Liver (tissue), 3 donors: ENCODE results near the gene PRSS8.

Experiments
- EGR1 ChIP-seq, 2 donors: IDR thresholded peaks; 2 replicates each; pipeline ENCODE4 v1.6.1; 2016 to 2018; ENCODE audit warnings: antibody characterized with exemption in 2 of 2, low read depth in 2 of 2
- HNF4A ChIP-seq, 2 donors: conservative IDR thresholded peaks; 2 replicates each; pipeline ENCODE4 v1.6.1; 2016; ENCODE audit warnings: antibody characterized with exemption in 2 of 2, mild to moderate bottlenecking in 2 of 2
- HNF4G ChIP-seq: IDR thresholded peaks from 2 replicates; pipeline ENCODE4 v1.6.1; 2016; ENCODE audit warnings: antibody characterized with exemption
- JUND ChIP-seq, 2 donors: IDR thresholded peaks; 2 replicates each; pipeline ENCODE4 v1.6.1; 2016; ENCODE audit warnings: antibody characterized with exemption in 2 of 2
- RAD21 ChIP-seq, 2 donors: IDR thresholded peaks; 2 replicates each; pipeline ENCODE4 v1.6.1; 2016; ENCODE audit warnings: antibody characterized with exemption in 2 of 2, mild to moderate bottlenecking in 2 of 2
- RXRA ChIP-seq, 2 donors: IDR thresholded peaks; 2 replicates each; pipeline ENCODE4 v1.6.1; 2017 to 2018; ENCODE audit warnings: antibody characterized with exemption in 2 of 2, mild to moderate bottlenecking in 1 of 2
- TAF1 ChIP-seq: conservative IDR thresholded peaks from 2 replicates; pipeline ENCODE4 v1.6.1; 2016; ENCODE audit warnings: antibody characterized with exemption, mild to moderate bottlenecking
- YY1 ChIP-seq: IDR thresholded peaks from 2 replicates; pipeline ENCODE4 v1.6.1; 2016; ENCODE audit warnings: antibody characterized with exemption, mild to moderate bottlenecking
- TF ChIP-seq, protein P1 (sequence below): IDR thresholded peaks from 2 replicates; pipeline ENCODE4 v1.6.1; 2016; ENCODE audit warnings: antibody characterized with exemption
- TF ChIP-seq, protein P2 (sequence below): fragments of 150-350 bp; IDR thresholded peaks from 2 replicates; pipeline ENCODE4 v1.5.1; 2017; ENCODE audit warnings: improper control_type of control experiment, low read depth, low read length; ENCODE audit not compliant: missing input control
- TF ChIP-seq, protein P3 (sequence below): IDR thresholded peaks from 2 replicates; pipeline ENCODE4 v1.6.1; 2016; ENCODE audit warnings: antibody characterized with exemption, mild to moderate bottlenecking
- TF ChIP-seq, protein P4 (sequence below): IDR thresholded peaks from 2 replicates; pipeline ENCODE4 v1.6.1; 2016; ENCODE audit warnings: antibody characterized with exemption
- TF ChIP-seq, protein P5 (sequence below): IDR thresholded peaks from 2 replicates; pipeline ENCODE4 v1.6.1; 2016; ENCODE audit warnings: antibody characterized with exemption
- donor health status: healthy.
- donor health status: healthy.

DNA sequence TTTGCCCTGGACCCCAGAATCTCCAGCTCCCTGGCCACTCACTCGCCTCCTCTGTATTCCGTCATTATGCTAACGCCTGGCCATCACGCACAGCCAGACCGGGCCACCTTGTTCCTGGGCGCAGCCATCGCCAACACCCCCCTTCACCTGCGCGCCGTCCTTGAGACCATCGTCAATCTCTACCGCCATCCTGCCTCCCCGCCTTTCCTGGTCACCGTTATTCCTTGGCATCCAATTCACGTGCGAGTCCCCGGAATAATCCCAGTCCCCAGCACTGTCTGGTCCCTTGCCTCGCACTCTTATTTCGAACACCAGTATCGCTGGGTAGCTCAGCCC, 41.5 kb downstream of the PRSS8 start:
- TF ChIP-seq, protein P1, sequence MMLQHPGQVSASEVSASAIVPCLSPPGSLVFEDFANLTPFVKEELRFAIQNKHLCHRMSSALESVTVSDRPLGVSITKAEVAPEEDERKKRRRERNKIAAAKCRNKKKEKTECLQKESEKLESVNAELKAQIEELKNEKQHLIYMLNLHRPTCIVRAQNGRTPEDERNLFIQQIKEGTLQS = no peak
- TF ChIP-seq, protein P2, sequence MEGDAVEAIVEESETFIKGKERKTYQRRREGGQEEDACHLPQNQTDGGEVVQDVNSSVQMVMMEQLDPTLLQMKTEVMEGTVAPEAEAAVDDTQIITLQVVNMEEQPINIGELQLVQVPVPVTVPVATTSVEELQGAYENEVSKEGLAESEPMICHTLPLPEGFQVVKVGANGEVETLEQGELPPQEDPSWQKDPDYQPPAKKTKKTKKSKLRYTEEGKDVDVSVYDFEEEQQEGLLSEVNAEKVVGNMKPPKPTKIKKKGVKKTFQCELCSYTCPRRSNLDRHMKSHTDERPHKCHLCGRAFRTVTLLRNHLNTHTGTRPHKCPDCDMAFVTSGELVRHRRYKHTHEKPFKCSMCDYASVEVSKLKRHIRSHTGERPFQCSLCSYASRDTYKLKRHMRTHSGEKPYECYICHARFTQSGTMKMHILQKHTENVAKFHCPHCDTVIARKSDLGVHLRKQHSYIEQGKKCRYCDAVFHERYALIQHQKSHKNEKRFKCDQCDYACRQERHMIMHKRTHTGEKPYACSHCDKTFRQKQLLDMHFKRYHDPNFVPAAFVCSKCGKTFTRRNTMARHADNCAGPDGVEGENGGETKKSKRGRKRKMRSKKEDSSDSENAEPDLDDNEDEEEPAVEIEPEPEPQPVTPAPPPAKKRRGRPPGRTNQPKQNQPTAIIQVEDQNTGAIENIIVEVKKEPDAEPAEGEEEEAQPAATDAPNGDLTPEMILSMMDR = no peak
- no peak for TF ChIP-seq JUND (IDR thresholded peaks at IDR 0.05)
- no peak for TF ChIP-seq RXRA (IDR thresholded peaks at IDR 0.05)
- no peak for TF ChIP-seq TAF1
- TF ChIP-seq RAD21 (IDR thresholded peaks at IDR 0.05) = no peak
- TF ChIP-seq, protein P3, sequence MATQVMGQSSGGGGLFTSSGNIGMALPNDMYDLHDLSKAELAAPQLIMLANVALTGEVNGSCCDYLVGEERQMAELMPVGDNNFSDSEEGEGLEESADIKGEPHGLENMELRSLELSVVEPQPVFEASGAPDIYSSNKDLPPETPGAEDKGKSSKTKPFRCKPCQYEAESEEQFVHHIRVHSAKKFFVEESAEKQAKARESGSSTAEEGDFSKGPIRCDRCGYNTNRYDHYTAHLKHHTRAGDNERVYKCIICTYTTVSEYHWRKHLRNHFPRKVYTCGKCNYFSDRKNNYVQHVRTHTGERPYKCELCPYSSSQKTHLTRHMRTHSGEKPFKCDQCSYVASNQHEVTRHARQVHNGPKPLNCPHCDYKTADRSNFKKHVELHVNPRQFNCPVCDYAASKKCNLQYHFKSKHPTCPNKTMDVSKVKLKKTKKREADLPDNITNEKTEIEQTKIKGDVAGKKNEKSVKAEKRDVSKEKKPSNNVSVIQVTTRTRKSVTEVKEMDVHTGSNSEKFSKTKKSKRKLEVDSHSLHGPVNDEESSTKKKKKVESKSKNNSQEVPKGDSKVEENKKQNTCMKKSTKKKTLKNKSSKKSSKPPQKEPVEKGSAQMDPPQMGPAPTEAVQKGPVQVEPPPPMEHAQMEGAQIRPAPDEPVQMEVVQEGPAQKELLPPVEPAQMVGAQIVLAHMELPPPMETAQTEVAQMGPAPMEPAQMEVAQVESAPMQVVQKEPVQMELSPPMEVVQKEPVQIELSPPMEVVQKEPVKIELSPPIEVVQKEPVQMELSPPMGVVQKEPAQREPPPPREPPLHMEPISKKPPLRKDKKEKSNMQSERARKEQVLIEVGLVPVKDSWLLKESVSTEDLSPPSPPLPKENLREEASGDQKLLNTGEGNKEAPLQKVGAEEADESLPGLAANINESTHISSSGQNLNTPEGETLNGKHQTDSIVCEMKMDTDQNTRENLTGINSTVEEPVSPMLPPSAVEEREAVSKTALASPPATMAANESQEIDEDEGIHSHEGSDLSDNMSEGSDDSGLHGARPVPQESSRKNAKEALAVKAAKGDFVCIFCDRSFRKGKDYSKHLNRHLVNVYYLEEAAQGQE = no peak
- TF ChIP-seq, protein P4, sequence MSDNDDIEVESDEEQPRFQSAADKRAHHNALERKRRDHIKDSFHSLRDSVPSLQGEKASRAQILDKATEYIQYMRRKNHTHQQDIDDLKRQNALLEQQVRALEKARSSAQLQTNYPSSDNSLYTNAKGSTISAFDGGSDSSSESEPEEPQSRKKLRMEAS = no peak
- TF ChIP-seq HNF4A (conservative IDR thresholded peaks at IDR 0.05) = no peak
- TF ChIP-seq EGR1 (IDR thresholded peaks at IDR 0.05; ENCODE audit: low read depth in 2 of 2) = no peak
- TF ChIP-seq, protein P5, sequence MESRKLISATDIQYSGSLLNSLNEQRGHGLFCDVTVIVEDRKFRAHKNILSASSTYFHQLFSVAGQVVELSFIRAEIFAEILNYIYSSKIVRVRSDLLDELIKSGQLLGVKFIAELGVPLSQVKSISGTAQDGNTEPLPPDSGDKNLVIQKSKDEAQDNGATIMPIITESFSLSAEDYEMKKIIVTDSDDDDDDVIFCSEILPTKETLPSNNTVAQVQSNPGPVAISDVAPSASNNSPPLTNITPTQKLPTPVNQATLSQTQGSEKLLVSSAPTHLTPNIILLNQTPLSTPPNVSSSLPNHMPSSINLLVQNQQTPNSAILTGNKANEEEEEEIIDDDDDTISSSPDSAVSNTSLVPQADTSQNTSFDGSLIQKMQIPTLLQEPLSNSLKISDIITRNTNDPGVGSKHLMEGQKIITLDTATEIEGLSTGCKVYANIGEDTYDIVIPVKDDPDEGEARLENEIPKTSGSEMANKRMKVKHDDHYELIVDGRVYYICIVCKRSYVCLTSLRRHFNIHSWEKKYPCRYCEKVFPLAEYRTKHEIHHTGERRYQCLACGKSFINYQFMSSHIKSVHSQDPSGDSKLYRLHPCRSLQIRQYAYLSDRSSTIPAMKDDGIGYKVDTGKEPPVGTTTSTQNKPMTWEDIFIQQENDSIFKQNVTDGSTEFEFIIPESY = no peak
- no peak for TF ChIP-seq HNF4G
- no peak for TF ChIP-seq YY1
